Hematopoietic multipotent progenitor cell treated with erythropoietin and hydrocortisone succinate and interleukin-3 and kit ligand, for 17 days (in vitro differentiated cells): ENCODE data around the gene SRCAP.
A peak's percentile ranks its signal among the peaks of the same experiment; 100 is the strongest.

Experiments
- DNase-seq: peaks from one replicate; pipeline ENCODE4 v3.0.0-alpha.2; 2015; ENCODE audit warnings: low spot score

The SRCAP gene

DNA sequence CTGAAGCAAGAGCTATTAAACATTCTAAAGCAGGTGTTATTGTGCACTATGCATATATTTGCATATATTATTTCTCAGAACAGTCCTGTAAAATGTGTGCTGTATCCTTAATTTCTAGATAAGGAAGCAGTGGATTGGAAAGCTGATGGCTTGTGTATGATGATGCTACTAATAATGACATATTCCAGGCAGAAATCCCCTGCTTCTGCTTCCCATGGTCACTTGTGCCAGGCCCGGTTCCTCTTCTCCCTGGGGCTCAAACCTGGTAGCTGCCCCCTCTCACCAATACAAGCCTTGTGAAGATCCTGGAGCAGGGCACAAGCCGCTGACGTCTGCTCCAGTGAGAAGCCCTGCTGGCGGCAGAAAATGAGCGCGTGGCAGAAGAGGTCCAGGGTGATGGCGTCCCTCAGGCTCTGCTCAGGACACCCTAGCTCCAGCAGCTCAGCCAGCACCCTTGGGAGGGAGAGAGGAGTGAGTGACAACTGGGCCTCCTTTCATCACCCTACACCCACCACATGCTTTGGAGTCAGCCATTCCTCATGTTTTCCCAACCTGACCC is 61.1 kb downstream of the SRCAP start:
- no peak for DNase-seq

DNA sequence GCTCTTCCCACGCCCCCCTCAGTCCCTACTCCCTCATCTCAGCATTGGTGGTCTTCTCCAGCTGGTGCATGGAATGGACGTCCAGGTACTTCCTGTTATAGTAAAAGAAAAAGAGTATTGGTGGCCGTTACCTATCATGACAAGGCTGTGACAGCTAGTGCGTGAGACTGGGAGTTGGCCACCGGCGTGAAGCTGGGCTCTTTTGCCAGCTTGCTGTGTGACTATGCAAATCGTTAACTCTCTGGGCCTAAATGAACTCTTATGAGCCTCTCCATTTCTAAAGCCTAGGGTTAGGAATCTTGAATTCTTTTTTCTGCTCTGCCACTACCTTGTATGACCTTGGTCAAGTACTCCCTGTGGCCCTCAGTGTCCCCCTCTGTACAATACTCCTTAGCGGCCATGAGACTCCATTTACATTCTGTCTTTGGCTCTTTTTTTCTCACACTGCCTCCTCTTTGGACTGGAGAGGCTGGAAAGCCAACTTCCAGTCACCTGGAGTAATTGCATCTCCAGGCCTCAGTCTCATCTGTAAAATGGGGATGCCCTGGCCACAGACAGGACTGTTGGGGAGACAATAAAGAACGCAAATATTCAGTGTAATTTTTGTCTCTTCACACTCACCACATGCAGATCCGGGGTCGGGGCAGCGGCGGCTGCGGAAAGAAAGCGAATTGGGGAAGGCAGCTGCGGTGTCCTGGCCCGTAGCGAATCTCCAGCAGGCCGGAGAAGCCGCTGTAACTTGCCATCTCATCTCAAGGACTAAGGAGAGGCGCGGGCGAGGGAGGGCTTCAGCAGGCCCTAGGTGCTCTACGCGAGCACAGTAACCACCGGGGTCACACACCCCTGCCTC is 61.8 kb downstream of the SRCAP start:
- DNase-seq = no peak

DNA sequence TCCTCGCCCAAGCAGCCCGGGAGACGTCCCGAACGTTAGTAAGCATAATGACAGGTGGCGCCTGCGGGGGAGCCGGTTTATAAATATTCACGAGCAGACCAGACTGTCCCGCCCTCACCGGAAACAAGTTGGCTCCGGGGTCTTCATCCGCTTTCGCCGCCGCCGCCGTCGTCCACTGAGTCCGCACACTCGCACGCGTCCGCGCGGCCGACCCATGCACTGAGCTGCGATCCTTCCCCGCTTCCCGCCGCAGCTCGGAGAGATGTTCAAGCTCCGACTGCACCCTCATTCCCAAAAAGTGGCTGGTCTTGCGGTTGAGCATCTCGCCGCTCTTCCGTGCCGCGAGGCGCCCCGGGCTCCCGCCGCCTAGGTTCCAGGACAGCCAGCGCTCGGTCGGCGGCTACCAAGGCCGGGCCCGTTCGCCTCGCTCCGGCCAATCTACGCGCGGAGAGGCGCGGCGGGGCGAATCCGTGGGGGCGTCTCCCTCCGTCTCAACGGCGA is 62.5 kb downstream of the SRCAP start:
- peak; percentile 19 for DNase-seq

DNA sequence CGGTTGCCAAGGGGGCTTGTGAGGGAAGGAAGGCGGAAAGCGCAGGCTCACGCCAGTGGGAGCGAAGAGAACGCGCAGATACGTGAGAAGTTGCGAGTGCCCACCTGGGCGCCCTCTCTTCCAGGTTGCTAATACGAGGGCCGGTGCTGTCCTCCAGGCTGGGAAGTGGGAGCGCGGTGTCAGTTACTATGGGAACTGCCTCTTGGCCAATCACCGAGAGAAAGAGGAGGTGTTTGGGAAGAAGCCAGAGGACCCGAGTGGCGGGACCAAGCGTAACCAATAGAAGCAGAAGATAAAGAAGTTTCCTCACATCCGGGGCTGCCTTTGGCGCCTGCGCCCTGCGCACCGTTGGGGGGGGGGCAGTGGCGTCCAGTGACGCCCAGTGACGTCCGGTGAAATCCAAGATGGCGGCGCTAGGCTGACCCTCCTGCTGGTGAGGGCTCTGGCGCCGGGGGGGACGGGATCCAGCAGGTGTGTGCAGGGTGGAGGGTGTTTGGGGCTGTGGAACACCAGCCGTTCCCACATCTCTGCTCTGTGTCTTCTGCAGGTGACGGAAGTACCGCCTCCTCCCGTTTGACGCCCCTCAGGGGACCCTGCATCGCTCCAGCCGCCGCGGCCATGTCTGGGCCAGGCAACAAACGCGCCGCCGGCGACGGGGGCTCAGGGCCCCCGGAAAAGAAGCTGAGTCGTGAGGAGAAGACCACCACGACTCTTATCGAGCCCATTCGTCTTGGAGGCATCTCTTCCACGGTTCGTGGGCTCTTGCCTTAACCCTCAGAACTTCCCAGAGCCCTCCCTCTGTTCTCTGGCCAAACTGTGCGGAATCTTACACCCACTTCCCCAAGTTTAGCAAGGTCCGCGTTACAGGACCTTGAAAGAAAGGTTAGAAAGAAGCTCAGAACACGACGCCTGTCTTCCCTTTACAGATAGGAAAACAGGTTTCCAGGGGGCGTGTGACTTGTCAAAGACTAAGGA is 63.2 kb downstream of the SRCAP start, which contains the start of the genes CFAP119 and RNF40:
TSS of gene CFAP119 (minus strand) at position 135 of the 975 bp plus-strand sequence. CDS start 314 bp downstream, outside the sequence.
TSS of gene RNF40 (plus strand) at position 395 of the 975 bp plus-strand sequence. CDS start at position 619, 224 bp downstream.
- DNase-seq = peak; percentile 92

DNA sequence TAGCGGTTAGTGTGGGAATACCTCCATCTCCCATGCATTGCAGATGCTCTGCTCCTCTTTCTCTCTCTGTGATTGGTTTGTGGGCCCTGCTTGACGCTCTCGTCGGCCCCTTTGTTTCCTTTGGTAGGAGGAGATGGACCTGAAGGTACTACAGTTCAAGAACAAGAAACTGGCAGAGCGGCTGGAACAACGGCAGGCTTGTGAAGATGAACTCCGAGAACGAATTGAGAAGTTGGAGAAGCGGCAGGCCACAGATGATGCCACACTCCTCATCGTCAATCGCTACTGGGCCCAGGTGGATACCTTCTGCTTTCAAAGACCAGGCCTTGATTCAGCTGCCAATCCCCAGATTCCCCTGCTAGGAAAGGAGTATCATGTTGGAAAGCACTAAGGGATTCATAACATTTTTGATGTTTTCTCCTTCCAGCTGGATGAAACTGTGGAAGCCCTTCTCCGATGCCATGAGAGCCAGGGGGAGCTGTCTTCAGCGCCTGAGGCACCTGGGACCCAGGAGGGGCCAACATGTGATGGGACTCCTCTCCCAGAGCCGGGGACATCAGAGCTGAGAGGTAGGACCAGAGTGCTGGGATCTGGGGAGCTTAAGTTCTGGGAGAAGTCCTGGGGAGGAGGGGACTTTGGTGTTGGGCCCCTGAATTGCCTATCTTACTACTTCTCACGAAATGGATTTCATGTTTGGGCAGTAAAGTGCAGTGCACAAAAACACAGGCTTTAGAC is 64.2 kb downstream of the SRCAP start:
- DNase-seq = no peak

DNA sequence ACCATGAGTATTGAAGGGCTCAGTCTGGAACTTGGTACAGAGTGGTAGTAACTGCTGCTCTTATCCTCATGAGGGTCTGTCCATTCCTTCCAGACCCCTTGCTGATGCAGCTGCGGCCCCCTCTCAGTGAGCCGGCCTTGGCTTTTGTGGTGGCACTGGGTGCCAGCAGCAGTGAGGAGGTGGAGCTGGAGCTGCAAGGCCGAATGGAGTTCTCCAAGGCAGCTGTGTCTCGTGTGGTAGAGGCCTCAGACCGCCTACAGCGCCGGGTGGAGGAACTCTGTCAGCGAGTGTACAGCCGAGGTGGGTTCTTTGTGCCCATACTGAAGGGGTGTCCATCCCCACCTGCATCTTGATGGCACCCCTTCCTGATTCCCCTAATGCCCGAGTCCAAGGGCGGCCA is 65.1 kb downstream of the SRCAP start:
- DNase-seq = no peak

DNA sequence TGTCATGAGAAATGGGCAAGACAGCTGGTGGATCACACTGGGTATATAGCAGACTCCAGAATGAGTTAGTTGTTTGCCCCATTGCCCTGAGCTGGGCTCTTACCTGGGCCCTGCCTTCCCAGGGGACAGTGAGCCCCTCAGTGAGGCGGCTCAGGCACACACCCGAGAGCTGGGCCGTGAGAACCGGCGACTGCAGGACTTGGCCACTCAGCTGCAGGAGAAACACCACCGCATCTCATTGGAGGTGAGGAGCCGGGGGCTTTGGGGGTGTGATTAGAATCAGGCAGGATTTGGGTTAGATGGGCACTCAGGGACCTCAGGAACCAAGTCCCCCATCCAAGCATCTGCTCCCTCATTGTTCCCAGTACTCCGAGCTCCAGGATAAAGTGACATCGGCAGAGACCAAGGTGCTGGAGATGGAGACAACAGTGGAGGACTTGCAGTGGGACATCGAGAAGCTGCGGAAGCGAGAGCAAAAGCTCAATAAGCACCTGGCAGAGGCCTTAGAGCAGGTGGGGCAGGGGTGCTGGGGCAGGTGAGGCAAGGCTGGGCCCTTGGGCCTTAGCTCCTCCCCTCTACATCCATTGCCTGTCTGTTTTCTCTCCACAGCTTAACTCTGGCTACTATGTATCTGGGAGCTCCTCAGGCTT is 66.0 kb downstream of the SRCAP start:
- DNase-seq = no peak

DNA sequence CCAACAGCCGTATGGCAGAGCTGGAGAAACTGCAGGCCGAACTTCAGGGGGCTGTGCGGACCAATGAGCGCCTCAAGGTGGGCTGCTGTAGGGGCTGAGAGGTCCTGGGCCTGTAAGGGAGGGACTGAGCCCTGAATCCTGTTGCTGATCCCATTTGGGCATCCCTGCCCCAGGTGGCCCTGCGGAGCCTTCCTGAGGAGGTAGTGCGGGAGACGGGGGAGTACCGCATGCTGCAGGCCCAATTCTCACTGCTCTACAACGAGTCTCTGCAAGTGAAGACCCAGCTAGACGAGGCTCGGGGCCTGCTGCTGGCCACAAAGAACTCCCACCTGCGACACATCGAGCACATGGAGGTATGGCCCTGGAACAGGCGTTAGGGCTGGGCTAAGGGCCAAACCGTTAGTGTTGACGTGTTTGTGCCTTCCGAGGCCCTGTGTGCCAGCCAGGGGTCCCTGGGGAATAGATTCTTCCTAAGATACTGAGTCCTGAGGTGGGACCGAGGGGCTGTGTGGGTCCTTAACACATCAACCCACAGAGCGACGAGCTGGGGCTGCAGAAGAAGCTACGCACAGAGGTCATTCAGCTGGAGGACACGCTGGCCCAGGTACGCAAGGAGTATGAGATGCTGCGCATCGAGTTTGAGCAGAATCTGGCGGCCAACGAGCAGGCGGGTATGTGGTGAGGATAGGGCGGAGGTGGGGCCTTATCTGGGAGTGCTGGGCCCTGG is 67.4 kb downstream of the SRCAP start:
- DNase-seq = peak; percentile 77

DNA sequence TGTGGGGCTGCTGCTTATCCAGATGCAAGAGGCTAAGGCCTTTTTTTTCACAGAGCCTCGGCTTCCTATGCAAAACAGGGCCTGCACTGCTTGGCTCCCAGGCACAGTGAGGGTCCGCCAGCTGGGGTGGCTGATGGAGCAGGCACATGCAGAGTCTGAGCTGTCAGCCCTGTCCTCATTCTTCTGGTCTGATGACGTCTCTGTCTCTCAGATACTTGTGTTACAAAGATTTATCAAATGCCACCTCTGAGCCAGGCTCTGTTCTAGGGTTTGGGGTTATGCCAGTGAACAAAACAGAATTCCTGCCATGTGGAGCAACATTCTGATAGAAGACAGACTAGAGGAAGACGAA is 67.9 kb downstream of the SRCAP start:
- no peak for DNase-seq

DNA sequence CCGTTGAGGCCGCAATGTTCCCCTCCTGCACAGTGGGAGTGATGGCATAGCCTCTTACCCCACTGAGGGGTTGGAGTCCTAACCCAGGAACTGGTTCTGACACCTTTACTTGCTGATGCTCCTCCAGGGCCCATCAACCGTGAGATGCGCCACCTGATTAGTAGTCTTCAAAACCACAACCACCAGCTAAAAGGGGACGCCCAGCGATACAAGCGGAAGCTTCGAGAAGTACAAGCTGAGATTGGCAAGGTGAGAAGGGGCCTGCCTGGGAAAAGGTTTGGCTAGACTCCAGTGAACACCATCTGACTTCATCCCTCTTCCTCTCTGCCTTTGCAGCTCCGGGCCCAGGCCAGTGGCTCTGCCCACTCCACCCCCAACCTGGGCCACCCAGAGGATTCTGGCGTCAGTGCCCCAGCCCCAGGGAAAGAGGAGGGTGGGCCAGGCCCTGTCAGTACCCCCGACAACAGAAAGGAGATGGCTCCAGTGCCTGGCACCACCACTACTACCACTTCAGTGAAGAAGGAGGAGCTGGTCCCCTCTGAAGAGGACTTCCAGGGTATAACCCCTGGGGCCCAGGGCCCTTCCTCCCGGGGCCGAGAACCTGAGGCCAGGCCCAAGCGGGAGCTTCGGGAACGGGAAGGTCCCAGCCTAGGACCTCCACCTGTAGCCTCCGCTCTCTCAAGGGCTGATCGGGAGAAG is 68.9 kb downstream of the SRCAP start:
- DNase-seq = no peak

DNA sequence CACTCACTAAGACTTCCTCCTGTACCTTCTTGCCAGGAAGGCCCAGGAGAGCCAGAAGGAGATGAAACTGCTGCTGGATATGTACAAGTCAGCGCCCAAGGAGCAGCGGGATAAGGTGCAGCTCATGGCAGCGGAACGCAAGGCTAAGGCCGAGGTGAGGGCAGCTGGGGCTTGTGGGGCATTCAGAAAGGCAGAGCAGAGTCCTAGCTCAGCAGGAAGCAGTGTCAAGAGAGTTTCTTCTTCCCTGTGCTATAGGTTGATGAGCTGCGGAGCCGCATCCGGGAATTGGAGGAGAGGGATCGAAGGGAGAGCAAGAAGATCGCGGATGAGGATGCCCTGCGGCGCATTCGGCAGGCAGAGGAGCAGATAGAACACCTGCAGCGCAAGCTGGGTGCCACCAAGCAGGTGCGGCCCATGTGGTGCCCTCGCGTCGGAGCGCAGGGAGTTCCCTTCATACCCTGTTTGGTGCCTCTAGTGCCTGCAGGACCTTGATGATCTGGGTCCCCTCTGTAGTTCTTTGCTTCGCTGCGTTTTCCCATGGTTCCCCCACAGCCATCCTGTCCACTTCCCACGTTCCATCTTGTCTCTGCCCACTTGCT is 69.7 kb downstream of the SRCAP start:
- no peak for DNase-seq

DNA sequence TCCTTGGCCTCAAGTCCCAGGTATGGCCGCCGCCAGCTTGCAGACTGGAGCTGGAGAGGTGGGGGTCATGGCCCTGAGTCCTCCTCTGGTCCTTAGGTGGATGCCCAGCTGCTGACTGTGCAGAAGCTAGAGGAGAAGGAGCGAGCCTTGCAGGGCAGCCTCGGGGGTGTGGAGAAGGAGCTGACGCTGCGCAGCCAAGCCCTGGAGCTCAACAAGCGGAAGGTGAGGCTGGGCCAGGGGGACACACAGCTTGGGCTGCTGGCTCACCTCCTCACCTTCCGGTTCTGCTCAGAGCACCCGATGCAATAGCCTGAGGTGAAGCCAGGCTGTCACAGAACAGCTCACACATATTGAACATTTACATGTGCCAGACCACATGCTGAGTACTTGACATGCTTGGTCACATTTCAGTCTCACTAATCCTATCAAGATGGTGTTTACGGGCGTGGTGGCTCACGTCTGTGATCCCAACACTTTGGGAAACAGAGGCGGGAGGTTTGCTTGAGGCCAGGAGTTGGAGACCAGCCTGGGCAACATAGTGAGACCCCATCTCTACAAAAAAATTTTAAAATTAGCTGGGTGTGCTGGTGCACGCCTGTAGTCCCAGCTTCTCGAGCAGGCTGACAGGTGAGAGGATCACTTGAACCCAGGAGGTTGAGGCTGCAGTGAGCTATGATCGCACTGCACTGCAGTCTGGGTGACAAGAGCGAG is 70.6 kb downstream of the SRCAP start:
- DNase-seq = no peak

DNA sequence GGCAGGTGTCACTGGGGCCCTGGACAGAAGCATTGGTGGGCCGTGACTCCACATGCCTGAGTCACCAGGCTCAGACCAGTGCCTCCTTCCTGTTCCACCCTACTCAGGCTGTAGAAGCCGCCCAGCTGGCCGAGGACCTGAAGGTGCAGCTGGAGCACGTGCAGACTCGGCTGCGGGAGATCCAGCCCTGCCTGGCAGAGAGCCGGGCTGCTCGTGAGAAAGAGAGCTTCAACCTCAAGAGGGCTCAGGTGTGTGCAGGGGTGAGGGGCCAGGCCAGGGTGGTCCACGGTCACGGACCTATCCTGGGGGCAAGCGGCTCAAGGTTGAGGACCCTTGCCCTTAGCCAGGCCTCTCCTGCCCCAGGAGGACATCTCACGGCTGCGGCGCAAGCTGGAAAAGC is 72.8 kb downstream of the SRCAP start:
- DNase-seq = no peak

DNA sequence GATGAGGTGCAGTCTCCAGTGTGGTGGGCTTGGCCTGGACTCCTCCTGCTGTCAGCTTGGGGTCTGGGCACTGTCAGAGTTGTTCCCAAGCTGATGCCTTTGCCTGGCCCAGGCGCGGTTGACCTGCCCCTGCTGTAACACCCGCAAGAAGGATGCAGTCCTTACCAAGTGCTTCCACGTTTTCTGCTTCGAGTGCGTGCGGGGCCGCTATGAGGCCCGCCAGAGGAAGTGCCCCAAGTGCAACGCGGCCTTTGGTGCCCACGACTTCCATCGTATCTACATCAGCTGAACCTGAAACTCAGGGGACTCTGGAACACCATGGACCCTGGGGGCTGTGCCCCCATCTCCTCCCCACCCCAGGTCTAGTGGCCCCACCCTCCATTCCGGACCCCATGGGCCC is 74.9 kb downstream of the SRCAP start:
- DNase-seq = no peak

DNA sequence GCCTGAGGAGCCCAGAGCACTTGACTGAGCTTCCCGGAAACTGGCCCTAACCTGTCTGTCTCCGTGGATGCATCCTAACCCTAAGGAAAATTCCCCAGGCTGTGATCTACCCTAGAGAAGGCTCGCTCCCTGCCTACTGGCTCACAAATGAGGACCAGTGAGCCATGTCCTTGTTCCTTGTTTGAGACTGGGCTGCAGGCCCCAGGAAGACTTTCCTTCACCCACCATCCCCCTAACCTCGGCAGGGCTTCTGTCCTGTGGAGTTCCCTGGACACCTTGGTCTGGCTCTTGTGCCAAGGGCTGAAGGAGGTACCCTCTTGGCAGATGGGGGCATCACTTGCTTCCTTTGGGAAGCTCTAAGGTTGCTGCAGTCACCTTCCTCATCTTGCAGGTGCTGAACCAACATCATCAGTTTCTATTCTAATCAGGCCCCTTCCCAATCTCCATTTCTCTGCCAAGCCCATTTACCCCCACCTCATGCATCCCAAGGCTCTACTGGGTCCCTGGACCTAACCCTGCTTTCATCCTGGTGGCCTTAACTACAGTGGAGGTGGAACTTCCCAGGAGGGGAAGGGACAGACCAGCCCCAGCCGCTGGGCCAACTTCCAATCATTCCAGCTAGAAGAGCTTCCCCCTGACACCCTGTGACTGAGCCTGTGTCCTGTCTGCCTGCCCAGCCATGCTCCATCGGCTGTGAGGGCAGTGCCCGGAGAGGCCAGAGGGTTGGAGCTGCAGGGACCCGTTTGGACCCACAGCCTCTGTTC is 75.6 kb downstream of the SRCAP start:
- no peak for DNase-seq

DNA sequence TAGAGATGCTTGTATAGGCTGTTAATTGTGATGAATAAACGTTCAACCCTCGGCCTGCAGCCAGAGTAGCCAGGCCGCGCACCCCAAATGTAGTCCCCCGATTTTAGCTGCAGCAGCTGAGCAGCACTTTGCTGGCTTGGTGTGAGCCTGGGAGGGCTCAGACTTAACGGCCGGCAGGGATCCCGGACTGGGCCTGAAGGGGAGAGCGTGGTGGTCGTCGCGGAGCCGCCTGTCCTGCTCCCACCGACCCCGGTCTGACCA is 76.1 kb downstream of the SRCAP start:
- no peak for DNase-seq

DNA sequence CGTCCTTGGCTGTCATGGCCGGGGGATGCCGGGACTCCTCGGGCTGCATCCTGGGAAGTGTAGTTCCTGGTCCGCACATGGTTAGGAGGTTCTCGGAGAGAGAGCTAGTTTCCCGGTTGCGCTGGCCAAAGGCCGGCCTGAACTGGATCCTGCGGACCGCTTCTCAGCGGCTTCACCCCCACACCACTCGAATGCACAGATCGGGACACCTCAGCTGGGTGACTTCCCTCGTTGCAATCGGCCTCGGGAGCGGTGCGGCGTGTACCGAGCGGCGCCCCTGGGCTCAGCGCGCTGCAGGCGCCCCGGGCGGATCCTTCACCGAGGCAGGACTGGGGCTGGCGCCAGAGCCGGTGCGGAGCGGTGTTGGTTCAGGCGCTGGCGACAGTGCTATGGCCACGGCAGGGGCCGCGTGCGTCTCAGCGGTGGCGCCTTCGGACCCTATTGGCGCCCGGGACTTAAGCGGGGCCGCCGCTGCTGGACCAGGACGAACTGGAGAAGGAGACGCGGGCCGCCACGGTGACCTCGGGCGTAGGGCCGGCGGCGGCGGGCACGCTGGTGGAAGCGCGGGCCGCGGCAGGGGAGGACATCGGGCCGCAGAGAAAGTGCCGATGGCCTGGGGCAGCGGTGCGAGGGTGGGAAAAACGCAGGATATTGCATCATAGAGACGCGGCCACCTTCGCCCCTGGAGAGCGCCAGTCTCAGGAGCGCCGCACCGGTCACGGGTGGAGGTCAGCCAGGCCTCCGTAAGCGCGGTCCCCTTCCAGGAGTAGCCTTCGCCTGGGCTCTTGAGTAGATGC is 76.6 kb downstream of the SRCAP start:
- no peak for DNase-seq
